Panc1 (cell line): ENCODE data around the gene HNRNPD. TPM values are rescaled to one million over a fixed set of nuclear protein-coding genes. Genes with fewer than 3 reads are reported as not detected.

Experiments
- ATAC-seq: fragments of 200-7000 bp; cut with Tn5 transposase; 2 replicates; pipeline ENCODE4 v1.9.1; 2020; ENCODE audit warnings: mild to moderate bottlenecking, moderate library complexity
- BruUV-seq: library from RNA; stranded (reverse); fragments of 400-500 nt; replicated peaks from 2 replicates; lab custom pipeline; 2021; lab: Mats Ljungman, UMichigan
- CTCF ChIA-PET: fragments of 300-600 bp; sonication (Branson Sonifier 250); formaldehyde crosslinking; loops from one replicate; lab custom pipeline; 2022; ENCODE audit warnings: antibody characterized with exemption; lab: Charles Lee
- POLR2A ChIA-PET: fragments of 300-600 bp; sonication (Branson Sonifier 250); formaldehyde crosslinking; loops from one replicate; lab custom pipeline; 2022; ENCODE audit warnings: antibody characterized with exemption; lab: Charles Lee
- DNase-seq: peaks from one replicate; pipeline ENCODE4 v3.0.0-alpha.2; 2010; ENCODE audit warnings: low read depth, low spot score
- H3K27ac ChIP-seq: 2 replicates; pipeline ENCODE4 v1.5.1; 2011; ENCODE audit warnings: mild to moderate bottlenecking, low read length, inconsistent platforms
- H3K27me3 ChIP-seq: fragments of 200-500 bp; sonication (Bioruptor generic); 2 replicates; pipeline ENCODE4 v1.6.0; 2014; ENCODE audit warnings: low read length, inconsistent platforms; ENCODE audit not compliant: control insufficient read depth, insufficient read depth
- H3K36me3 ChIP-seq: fragments of 200-500 bp; sonication (Bioruptor generic); 2 replicates; pipeline ENCODE4 v1.5.1; 2014; ENCODE audit warnings: inconsistent platforms, mild to moderate bottlenecking, low read length, moderate library complexity; ENCODE audit not compliant: control insufficient read depth, insufficient read depth
- H3K4me1 ChIP-seq: 2 replicates; pipeline ENCODE4 v1.5.1; 2011; ENCODE audit warnings: inconsistent platforms, mild to moderate bottlenecking, low read length, moderate library complexity; ENCODE audit not compliant: control insufficient read depth, insufficient read depth
- H3K4me3 ChIP-seq, 2 experiments: 2 replicates each; pipeline ENCODE4 v1.5.1; 2011 to 2012; ENCODE audit warnings: low read depth in 2 of 2, low read length in 2 of 2, mild to moderate bottlenecking in 2 of 2, inconsistent platforms in 1 of 2, moderate library complexity in 1 of 2
- H3K9me3 ChIP-seq: fragments of 200-500 bp; sonication (Bioruptor generic); 2 replicates; pipeline ENCODE4 v1.5.1; 2014; ENCODE audit warnings: low read depth, mild to moderate bottlenecking, inconsistent platforms, low read length, moderate library complexity; ENCODE audit not compliant: control insufficient read depth, insufficient read depth
- CTCF ChIP-seq: fragments of 450-650 bp; IDR thresholded peaks from 2 replicates; pipeline ENCODE4 v1.5.1; 2017; ENCODE audit warnings: mild to moderate bottlenecking
- POLR2AphosphoS5 ChIP-seq: IDR thresholded peaks from 2 replicates; pipeline ENCODE4 v1.6.1; 2012; ENCODE audit warnings: mild to moderate bottlenecking, low read depth, low read length, moderate library complexity
- REST ChIP-seq, 2 experiments: IDR thresholded peaks; 2 replicates each; pipeline ENCODE4 v1.6.1; 2011 to 2012; ENCODE audit warnings: low read depth in 2 of 2, control low read depth in 1 of 2, low read length in 1 of 2, mild to moderate bottlenecking in 1 of 2, moderate library complexity in 1 of 2; ENCODE audit not compliant: insufficient read depth in 1 of 2
- SIN3A ChIP-seq: IDR thresholded peaks from 2 replicates; pipeline ENCODE4 v1.6.1; 2012; ENCODE audit warnings: low read depth, mild to moderate bottlenecking, low read length, moderate library complexity, borderline replicate concordance; ENCODE audit not compliant: insufficient read depth
- TCF7L2 ChIP-seq: IDR thresholded peaks from 2 replicates; pipeline ENCODE4 v1.6.1; 2011; ENCODE audit warnings: mild to moderate bottlenecking, low read depth, low read length, inconsistent platforms
- in situ Hi-C: cut with HindIII; loops from 2 replicates; pipeline ENCODE4 v1.10.0; 2016; ENCODE audit warnings: low sequenced_read_pairs, low pct_unique_long_range_greater_than_20kb
- intact Hi-C: fragments of 100-400 bp; cut with micrococcal nuclease; formaldehyde crosslinking; loops from one replicate; pipeline ENCODE4 v1.10.0; 2022; ENCODE audit not compliant: unreplicated experiment
- total RNA-seq: library from RNA; stranded (reverse); gene quantifications from one replicate; pipeline ENCODE4 v1.2.1, GENCODE V29; 2021; ENCODE audit not compliant: unreplicated experiment

Gene HNRNPD
- total RNA-seq, 1 experiment from 2014 or later, result 170 TPM

- in situ Hi-C loops (no loop called here), intact Hi-C loops (no loop called here)
- ATAC-seq (no peak), DNase-seq (no peak)
- no peaks in the 10 kb centered on the region for H3K27me3 ChIP-seq
- no TSS peak for BruUV-seq
- H3K36me3 ChIP-seq, result peaks cover 54% of the 10 kb centered on the region
- CTCF ChIA-PET, result no interaction called here
- POLR2A ChIA-PET, result interaction anchor here (0.6 kb wide), 2 partner anchors 17 to 500 kb away, joined by 4 to 5 read pairs; no protein-coding TSS in a partner anchor
- no peak overlapping the region for H3K27ac ChIP-seq
- H3K4me1 ChIP-seq, result no peaks in the 10 kb centered on the region
- no peak overlapping the region for H3K4me3 ChIP-seq
- no peak for TF ChIP-seq POLR2AphosphoS5
- TF ChIP-seq REST (IDR thresholded peaks at IDR 0.05; ENCODE audit: insufficient read depth in 1 of 2, low read depth in 2 of 2, low read length in 1 of 2), result no peak
- TF ChIP-seq CTCF, result no peak
- no peak for TF ChIP-seq SIN3A
- TF ChIP-seq TCF7L2, result no peak
- H3K9me3 ChIP-seq, result no peaks in the 10 kb centered on the region
Measured at GRCh38 chr4:82354788-82355187, 19.0 kb downstream of the HNRNPD start.

DNA sequence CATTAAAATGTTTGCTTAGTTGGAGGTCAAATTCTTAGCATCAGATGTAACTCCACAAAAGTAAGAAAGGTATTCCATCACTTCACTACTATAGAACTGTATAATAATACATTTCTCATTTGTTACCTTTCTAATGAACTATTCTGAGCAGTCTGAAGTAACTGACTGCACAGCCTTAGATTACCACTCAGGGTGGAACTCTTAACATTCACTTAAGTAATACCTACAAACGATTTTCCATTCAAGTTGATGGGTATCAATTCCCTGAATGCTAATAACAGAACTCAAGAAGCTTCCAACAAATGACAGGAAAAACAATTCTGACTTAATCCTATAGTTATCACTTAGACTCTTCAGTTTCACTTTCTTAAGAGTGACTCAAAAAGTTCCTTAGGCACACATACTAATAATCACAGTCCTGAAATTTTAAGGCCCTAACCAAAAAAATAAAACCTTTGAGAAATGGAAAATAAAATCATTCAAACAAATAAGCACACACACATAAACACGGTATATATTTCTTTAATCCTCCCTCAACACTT, 20.9 kb downstream of the HNRNPD start:
- ChIA-PET CTCF (no interaction called here), POLR2A (no interaction called here)
- BruUV-seq, result no TSS peak
- no peak for TF ChIP-seq POLR2AphosphoS5
- TF ChIP-seq CTCF, result no peak
- no peak for TF ChIP-seq TCF7L2
- no peak for TF ChIP-seq SIN3A
- no peak for TF ChIP-seq REST (IDR thresholded peaks at IDR 0.05; ENCODE audit: insufficient read depth in 1 of 2, low read depth in 2 of 2, low read length in 1 of 2)
- DNase-seq (no peak), ATAC-seq (no peak)
- intact Hi-C loops, result no loop called here
- in situ Hi-C loops, result no loop called here
- Histone ChIP-seq H3K4me1 (no peaks in the 10 kb centered on the region), H3K9me3 (no peaks in the 10 kb centered on the region), H3K36me3 (peaks cover 50% of the 10 kb centered on the region), H3K27ac (no peak overlapping the region), H3K4me3 (no peak overlapping the region), H3K27me3 (no peaks in the 10 kb centered on the region)
